Measurements from ENCODE around the gene WNT3A. TPM values are rescaled to one million over a fixed set of nuclear protein-coding genes. Genes with fewer than 3 reads are reported as not detected.

WNT3A gene
- total RNA-seq, 1 experiment from 2014 or later = not detected

GRCh38 chr1:228070173-228070572 lies 63.4 kb downstream of the WNT3A start:
- H3K36me3 Mint-ChIP-seq (ENCODE audit: insufficient read depth, unreplicated experiment) = peaks cover 12% of the 10 kb centered on the region
- no peaks in the 10 kb centered on the region for H3K4me1 Mint-ChIP-seq (ENCODE audit: low read depth, unreplicated experiment)
- H3K27me3 Mint-ChIP-seq (ENCODE audit: unreplicated experiment) = peaks cover 98% of the 10 kb centered on the region
- H3K27ac Mint-ChIP-seq (ENCODE audit: unreplicated experiment) = no peak overlapping the region
- no peak overlapping the region for H3K4me3 Mint-ChIP-seq (ENCODE audit: low read depth, unreplicated experiment)
- BruUV-seq (replicated peaks) = no TSS peak
- no peaks in the 10 kb centered on the region for H3K9me3 Mint-ChIP-seq (ENCODE audit: low read depth, unreplicated experiment)
- no peak for DNase-seq
- no peak for TF ChIP-seq CTCF (IDR thresholded peaks at IDR 0.05; ENCODE audit: unreplicated experiment)
- CTCF ChIA-PET = no interaction called here
- intact Hi-C loops (cut with micrococcal nuclease; ENCODE audit: unreplicated experiment) = loop anchor here (5.0 kb wide), 1 partner anchor 73 kb away; no protein-coding TSS in a partner anchor

GRCh38 chr1:228070851-228071250 lies 64.1 kb downstream of the WNT3A start:
- Mint-ChIP-seq H3K27me3 (ENCODE audit: unreplicated experiment) (peaks cover 100% of the 10 kb centered on the region), H3K27ac (ENCODE audit: unreplicated experiment) (no peak overlapping the region), H3K4me1 (ENCODE audit: low read depth, unreplicated experiment) (no peaks in the 10 kb centered on the region), H3K9me3 (ENCODE audit: low read depth, unreplicated experiment) (no peaks in the 10 kb centered on the region), H3K4me3 (ENCODE audit: low read depth, unreplicated experiment) (no peak overlapping the region), H3K36me3 (ENCODE audit: insufficient read depth, unreplicated experiment) (peaks cover 12% of the 10 kb centered on the region)
- no TSS peak for BruUV-seq (replicated peaks)
- CTCF ChIA-PET = no interaction called here
- no peak for DNase-seq
- TF ChIP-seq CTCF (IDR thresholded peaks at IDR 0.05; ENCODE audit: unreplicated experiment) = no peak
- intact Hi-C loops (cut with micrococcal nuclease; ENCODE audit: unreplicated experiment) = loop anchor here (5.0 kb wide), 1 partner anchor 74 kb away; no protein-coding TSS in a partner anchor

DNA sequence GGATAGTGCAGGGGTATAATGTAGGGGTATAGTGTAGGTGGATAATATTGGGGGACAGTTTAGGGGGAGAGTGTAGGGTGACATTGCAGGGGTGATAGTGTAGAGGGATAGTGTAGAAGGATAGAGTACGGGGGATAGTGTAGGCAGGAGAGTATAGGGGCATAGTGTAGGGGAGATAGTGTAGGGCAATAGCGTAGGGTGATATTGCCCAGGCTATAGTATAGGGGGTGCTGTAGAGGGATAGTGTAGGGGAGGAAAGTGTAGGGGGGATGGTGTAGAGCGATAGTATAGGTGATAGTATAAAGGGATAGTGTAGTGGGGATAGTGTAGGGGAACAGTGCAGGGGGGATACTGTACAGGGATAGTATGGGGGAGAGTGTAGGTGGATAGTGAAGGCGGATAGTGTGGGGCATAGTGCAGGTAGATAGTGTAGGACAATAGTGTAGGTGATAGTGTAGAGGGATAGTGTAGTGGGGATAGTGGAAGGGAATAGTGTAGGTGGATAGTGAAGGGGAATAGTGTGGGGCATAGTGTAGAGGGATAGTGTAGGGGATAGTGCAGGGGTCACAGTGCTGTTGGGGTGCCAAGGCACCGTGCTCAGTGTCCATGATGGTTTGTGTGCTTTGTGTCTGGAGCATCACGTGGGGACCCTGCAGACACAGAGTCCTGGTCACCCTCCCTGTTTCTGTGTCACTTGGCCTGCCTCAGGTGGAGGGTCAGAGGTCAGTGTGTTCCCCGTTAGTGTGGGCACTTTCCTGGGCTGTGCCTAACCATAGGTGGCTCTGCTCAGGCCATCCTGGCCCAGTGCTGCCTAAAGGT lies 65.2 kb downstream of the WNT3A start:
- intact Hi-C loops (cut with micrococcal nuclease; ENCODE audit: unreplicated experiment) = loop anchor here (5.0 kb wide), 1 partner anchor 75 kb away; no protein-coding TSS in a partner anchor

GRCh38 chr1:228072658-228073043 lies 65.9 kb downstream of the WNT3A start:
- H3K9me3 Mint-ChIP-seq (ENCODE audit: low read depth, unreplicated experiment) = no peaks in the 10 kb centered on the region
- CTCF ChIA-PET = no interaction called here
- no peak overlapping the region for H3K4me3 Mint-ChIP-seq (ENCODE audit: low read depth, unreplicated experiment)
- BruUV-seq (replicated peaks) = no TSS peak
- no peak for DNase-seq
- intact Hi-C loops (cut with micrococcal nuclease; ENCODE audit: unreplicated experiment) = loop anchor here (5.0 kb wide), 1 partner anchor 75 kb away; no protein-coding TSS in a partner anchor
- peaks cover 19% of the 10 kb centered on the region for H3K36me3 Mint-ChIP-seq (ENCODE audit: insufficient read depth, unreplicated experiment)
- no peak overlapping the region for H3K27ac Mint-ChIP-seq (ENCODE audit: unreplicated experiment)
- peaks cover 100% of the 10 kb centered on the region for H3K27me3 Mint-ChIP-seq (ENCODE audit: unreplicated experiment)
- no peak for TF ChIP-seq CTCF (IDR thresholded peaks at IDR 0.05; ENCODE audit: unreplicated experiment)
- H3K4me1 Mint-ChIP-seq (ENCODE audit: low read depth, unreplicated experiment) = no peaks in the 10 kb centered on the region

More for the DNA sequence above, 65.2 kb downstream of the WNT3A start:
- Mint-ChIP-seq H3K9me3 (ENCODE audit: low read depth, unreplicated experiment) (no peaks in the 10 kb centered on the region), H3K27me3 (ENCODE audit: unreplicated experiment) (peaks cover 100% of the 10 kb centered on the region), H3K27ac (ENCODE audit: unreplicated experiment) (no peak overlapping the region), H3K4me1 (ENCODE audit: low read depth, unreplicated experiment) (no peaks in the 10 kb centered on the region), H3K36me3 (ENCODE audit: insufficient read depth, unreplicated experiment) (peaks cover 15% of the 10 kb centered on the region), H3K4me3 (ENCODE audit: low read depth, unreplicated experiment) (no peak overlapping the region)
- no peak for DNase-seq
- no peak for TF ChIP-seq CTCF (IDR thresholded peaks at IDR 0.05; ENCODE audit: unreplicated experiment)
- CTCF ChIA-PET = no interaction called here
- no TSS peak for BruUV-seq (replicated peaks)

All from Calu3 (cell line).